Loucy (cell line): ENCODE measurements around the gene CCR7.

ENCODE experiments used
- CTCF ChIP-seq: fragments of 200-600 bp; sonication (generic); conservative IDR thresholded peaks from 2 replicates; pipeline ENCODE4 v1.5.1; 2014; ENCODE audit warnings: mild to moderate bottlenecking, antibody characterized with exemption, low read length
- EZH2phosphoT487 ChIP-seq: fragments of 200-600 bp; IDR thresholded peaks from 2 replicates; pipeline ENCODE4 v1.6.1; 2018; ENCODE audit warnings: antibody characterized with exemption, mild to moderate bottlenecking, moderate library complexity, borderline replicate concordance

GRCh38 chr17:40596261-40596919 is 31.1 kb upstream of the CCR7 start:
- TF ChIP-seq CTCF (no peak), EZH2phosphoT487 (no peak)
